SH-SY5Y (cell line): ENCODE results near the gene NDFIP2.

Experiments
- GATA2 ChIP-seq: IDR thresholded peaks from 2 replicates; pipeline ENCODE4 v1.6.1; 2011; ENCODE audit warnings: mild to moderate bottlenecking, low read depth, low read length
- GATA3 ChIP-seq: IDR thresholded peaks from 2 replicates; pipeline ENCODE4 v1.6.1; 2011; ENCODE audit warnings: low read depth, mild to moderate bottlenecking, low read length, moderate library complexity

DNA sequence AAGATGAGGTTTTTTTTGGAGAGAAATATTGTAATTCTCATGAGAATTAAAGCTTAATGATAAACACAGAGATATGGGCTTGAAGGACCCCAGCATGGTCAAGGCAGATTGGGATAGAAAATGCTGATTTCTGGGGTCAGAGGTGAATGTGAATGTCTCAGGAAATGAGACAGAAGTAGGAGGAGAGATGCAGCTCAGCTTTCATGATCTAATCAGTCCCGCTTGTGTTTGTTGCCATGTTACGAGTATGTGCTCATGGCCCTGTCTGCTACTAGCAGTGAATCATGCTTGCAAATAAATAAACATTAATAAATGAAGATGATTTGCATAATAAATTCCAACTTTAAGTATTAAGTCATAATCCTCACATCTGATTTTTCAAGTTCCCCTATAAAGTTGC, 23.0 kb upstream of the NDFIP2 start:
- no peak for TF ChIP-seq GATA2
- no peak for TF ChIP-seq GATA3
